HFF-Myc (cell line): ENCODE results near the gene SYCE3.

Experiments
- DNase-seq: peaks from one replicate; pipeline ENCODE4 v3.0.0-alpha.2; 2011; ENCODE audit warnings: low read depth; ENCODE audit errors: extremely low read depth
- H3K4me3 ChIP-seq: replicated peaks from 2 replicates; pipeline ENCODE4 v1.5.1; 2011; ENCODE audit warnings: low read depth, mild to moderate bottlenecking, control low read depth, low read length
- TF ChIP-seq, protein P1 (sequence below): IDR thresholded peaks from 2 replicates; pipeline ENCODE4 v1.5.1; 2012; ENCODE audit warnings: mild to moderate bottlenecking, low read depth, low read length, control low read depth; ENCODE audit errors: missing control alignments

The SYCE3 gene

GRCh38 chr22:50575426-50575941 is 12.8 kb upstream of the SYCE3 start:
- no peak for DNase-seq
- TF ChIP-seq, protein P1, sequence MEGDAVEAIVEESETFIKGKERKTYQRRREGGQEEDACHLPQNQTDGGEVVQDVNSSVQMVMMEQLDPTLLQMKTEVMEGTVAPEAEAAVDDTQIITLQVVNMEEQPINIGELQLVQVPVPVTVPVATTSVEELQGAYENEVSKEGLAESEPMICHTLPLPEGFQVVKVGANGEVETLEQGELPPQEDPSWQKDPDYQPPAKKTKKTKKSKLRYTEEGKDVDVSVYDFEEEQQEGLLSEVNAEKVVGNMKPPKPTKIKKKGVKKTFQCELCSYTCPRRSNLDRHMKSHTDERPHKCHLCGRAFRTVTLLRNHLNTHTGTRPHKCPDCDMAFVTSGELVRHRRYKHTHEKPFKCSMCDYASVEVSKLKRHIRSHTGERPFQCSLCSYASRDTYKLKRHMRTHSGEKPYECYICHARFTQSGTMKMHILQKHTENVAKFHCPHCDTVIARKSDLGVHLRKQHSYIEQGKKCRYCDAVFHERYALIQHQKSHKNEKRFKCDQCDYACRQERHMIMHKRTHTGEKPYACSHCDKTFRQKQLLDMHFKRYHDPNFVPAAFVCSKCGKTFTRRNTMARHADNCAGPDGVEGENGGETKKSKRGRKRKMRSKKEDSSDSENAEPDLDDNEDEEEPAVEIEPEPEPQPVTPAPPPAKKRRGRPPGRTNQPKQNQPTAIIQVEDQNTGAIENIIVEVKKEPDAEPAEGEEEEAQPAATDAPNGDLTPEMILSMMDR: no peak
- no peak overlapping the region for H3K4me3 ChIP-seq

DNA sequence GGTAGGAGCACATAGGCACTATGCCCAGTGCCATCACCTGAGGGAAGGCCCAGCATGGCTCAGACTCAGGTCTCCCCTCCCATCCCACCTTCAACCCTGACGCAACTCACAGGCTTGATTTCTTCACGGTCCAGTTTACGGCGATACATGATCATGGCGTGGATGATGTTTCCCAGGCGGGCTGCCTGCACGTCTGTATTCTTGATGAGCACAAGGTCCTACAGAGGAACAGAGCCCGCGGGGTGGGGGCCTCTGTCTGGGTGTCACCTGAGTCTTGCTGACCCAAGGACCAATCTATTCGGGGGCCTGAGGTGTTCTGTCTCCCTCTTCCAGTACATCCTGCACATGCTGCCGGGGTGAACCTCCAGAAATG is 11.7 kb upstream of the SYCE3 start:
- no peak overlapping the region for H3K4me3 ChIP-seq
- TF ChIP-seq, protein P1: no peak
- DNase-seq: no peak

DNA sequence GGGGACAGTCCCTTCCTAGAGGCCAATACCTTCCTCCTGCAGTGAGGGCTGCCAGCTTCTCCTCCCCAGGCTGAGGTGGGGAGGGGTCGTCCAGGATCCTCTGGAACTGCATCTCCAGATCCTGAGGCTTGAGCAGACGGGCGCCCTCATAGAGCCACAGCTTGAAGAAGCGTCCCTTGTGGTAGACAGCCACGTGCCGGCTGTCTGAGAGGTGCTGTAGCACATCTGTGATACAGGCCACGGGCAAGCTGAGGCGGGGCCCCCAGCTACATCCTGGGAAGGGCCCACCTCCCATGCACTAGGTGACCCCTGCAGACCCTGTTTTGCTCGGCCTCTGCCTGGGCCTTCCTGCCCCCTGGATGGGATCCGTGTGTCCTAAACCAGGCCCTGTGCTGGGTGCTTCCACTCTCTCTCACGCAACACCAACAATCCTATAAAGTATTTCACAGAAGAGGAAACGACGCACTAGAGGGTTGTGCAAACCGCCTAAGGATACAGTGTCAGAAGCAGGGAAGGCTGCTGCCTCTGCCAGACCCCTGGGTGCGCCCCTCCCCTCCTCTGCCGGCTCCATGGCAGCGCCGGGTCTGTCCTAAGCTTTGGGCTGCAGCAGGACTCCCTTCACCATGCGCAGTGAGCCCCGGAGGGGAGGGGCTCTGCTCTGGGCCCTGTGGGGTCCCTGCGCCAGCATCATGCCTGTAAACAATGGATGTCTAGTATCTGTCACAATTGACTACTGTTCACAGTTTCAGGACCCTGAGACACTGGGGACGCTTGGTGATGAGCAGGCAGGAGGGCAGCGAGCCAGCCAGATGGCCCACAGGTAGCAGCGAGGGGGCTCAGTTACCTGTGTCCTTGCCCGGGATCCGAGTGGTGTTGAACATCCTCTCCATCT is 11.0 kb upstream of the SYCE3 start:
- no peak for DNase-seq
- H3K4me3 ChIP-seq: no peak overlapping the region
- TF ChIP-seq, protein P1: no peak

- DNase-seq: no peak
- TF ChIP-seq, protein P1: no peak
- no peak overlapping the region for H3K4me3 ChIP-seq
Measured at GRCh38 chr22:50572965-50573364, 10.2 kb upstream of the SYCE3 start.

- no peak overlapping the region for H3K4me3 ChIP-seq
- DNase-seq: no peak
- TF ChIP-seq, protein P1: no peak
Measured at GRCh38 chr22:50571264-50572175, 8.8 kb upstream of the SYCE3 start.

GRCh38 chr22:50570861-50571260 is 8.1 kb upstream of the SYCE3 start:
- no peak for DNase-seq
- no peak overlapping the region for H3K4me3 ChIP-seq
- TF ChIP-seq, protein P1: no peak
